Smooth muscle cell (in vitro differentiated cells): ENCODE results near the gene NELFCD. TPM values are rescaled to one million over a fixed set of nuclear protein-coding genes. Genes with fewer than 3 reads are reported as not detected.

Experiments
- DNase-seq: peaks from one replicate; lab custom pipeline; 2025; ENCODE audit not compliant: unreplicated experiment; lab: John Stamatoyannopoulos, UW
- H2AFZ ChIP-seq: fragments of 200-600 bp; sonication (generic); 2 replicates; pipeline ENCODE4 v1.6.0; 2016; ENCODE audit warnings: antibody characterized with exemption, low read depth, mild to moderate bottlenecking
- H3F3A ChIP-seq: fragments of 200-600 bp; sonication (generic); 2 replicates; pipeline ENCODE4 v1.6.0; 2017; ENCODE audit warnings: antibody characterized with exemption, low read depth
- H3K27ac ChIP-seq: fragments of 200-600 bp; sonication (generic); 2 replicates; pipeline ENCODE4 v1.5.1; 2016; ENCODE audit warnings: low read depth, mild to moderate bottlenecking
- H3K27me3 ChIP-seq: fragments of 200-600 bp; sonication (generic); 2 replicates; pipeline ENCODE4 v1.6.1; 2016; ENCODE audit warnings: low read depth, mild to moderate bottlenecking
- H3K36me3 ChIP-seq: fragments of 200-600 bp; sonication (generic); 2 replicates; pipeline ENCODE4 v1.5.1; 2016; ENCODE audit warnings: low read depth
- H3K4me1 ChIP-seq: fragments of 200-600 bp; sonication (generic); 2 replicates; pipeline ENCODE4 v1.5.1; 2016; ENCODE audit warnings: low read depth
- H3K4me2 ChIP-seq: fragments of 200-600 bp; sonication (generic); 2 replicates; pipeline ENCODE4 v1.6.0; 2016; ENCODE audit warnings: mild to moderate bottlenecking
- H3K4me3 ChIP-seq: fragments of 200-600 bp; sonication (generic); 2 replicates; pipeline ENCODE4 v1.5.1; 2016; ENCODE audit warnings: mild to moderate bottlenecking
- H3K79me2 ChIP-seq: fragments of 200-600 bp; sonication (generic); 2 replicates; pipeline ENCODE4 v1.6.0; 2016; ENCODE audit warnings: low read depth, mild to moderate bottlenecking
- H3K9ac ChIP-seq: fragments of 200-600 bp; sonication (generic); 2 replicates; pipeline ENCODE4 v1.6.0; 2016; ENCODE audit warnings: low read depth
- H3K9me3 ChIP-seq: fragments of 200-600 bp; sonication (generic); replicated peaks from 2 replicates; pipeline ENCODE4 v1.5.1; 2016; ENCODE audit warnings: low read depth
- H4K20me1 ChIP-seq: fragments of 200-600 bp; sonication (generic); 2 replicates; pipeline ENCODE4 v1.6.0; 2016; ENCODE audit warnings: low read depth
- WGBS: methylation state at CpG from one replicate; pipeline ENCODE4 v1.1.7; 2016; ENCODE audit warnings: low lambda C conversion rate; 5-methylcytosine and 5-hydroxymethylcytosine counted together
- polyA plus RNA-seq: library from polyadenylated mRNA; unstranded; fragments of >200 nt; fragmentation: Nextera tagmentation; extraction: Ambion mirVana; gene quantifications from 2 replicates; pipeline ENCODE4 v1.2.1, GENCODE V29; 2016
- total RNA-seq: library from RNA; depleted of rRNA; stranded (reverse); fragments of >200 nt; gene quantifications from 2 replicates; pipeline ENCODE4 v1.2.3, GENCODE V29; 2014
- TF ChIP-seq, protein P1 (sequence below): fragments of 200-600 bp; sonication (generic); IDR thresholded peaks from 2 replicates; pipeline ENCODE4 v1.5.1; 2017; ENCODE audit warnings: borderline replicate concordance, mild to moderate bottlenecking, antibody characterized with exemption; ENCODE audit not compliant: insufficient read depth, poor library complexity, severe bottlenecking

NELFCD gene
- total and polyA plus RNA-seq, 2 experiments from 2014 or later, result 25.4 to 40.3 TPM

DNA sequence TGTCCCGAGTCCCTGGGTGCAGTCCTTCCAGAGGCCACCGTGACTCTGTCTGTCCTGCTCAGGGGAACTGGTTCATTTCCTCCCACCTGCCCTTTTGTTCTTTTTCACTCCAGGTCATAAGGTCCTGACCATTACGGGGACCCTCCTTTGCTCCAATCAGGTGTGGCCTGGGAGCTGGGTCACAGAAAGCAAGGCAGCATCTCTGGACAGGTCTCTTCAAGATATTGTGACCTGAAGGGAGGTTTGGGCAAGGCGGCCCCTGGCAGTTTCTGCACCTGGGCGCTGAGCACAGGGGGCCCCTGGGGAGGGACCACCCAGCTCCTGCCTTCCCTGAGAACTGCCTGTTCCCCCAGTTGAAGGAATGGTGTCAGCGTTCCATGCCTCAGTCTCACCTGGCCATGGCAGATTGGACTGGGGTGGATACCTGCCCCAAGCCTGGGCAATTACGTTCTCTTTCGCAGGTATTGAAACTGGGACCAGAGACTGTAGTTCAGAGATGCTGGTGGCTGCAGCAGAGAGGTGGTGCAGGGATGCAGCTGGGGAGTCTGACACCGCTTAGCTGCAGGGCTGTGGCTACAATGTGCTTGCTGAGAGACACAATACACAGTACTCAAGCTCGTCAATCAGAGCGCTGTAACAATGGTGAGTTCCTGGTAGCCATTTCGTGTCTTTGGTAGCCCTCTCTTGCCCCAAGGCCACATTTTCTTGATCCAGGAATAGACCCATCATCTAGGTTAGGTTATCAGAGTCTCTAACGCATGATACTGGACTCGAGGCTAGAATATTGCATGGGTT, 15.6 kb upstream of the NELFCD start:
- TF ChIP-seq, protein P1, sequence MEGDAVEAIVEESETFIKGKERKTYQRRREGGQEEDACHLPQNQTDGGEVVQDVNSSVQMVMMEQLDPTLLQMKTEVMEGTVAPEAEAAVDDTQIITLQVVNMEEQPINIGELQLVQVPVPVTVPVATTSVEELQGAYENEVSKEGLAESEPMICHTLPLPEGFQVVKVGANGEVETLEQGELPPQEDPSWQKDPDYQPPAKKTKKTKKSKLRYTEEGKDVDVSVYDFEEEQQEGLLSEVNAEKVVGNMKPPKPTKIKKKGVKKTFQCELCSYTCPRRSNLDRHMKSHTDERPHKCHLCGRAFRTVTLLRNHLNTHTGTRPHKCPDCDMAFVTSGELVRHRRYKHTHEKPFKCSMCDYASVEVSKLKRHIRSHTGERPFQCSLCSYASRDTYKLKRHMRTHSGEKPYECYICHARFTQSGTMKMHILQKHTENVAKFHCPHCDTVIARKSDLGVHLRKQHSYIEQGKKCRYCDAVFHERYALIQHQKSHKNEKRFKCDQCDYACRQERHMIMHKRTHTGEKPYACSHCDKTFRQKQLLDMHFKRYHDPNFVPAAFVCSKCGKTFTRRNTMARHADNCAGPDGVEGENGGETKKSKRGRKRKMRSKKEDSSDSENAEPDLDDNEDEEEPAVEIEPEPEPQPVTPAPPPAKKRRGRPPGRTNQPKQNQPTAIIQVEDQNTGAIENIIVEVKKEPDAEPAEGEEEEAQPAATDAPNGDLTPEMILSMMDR, result no peak
- Histone ChIP-seq H3K4me3 (no peak overlapping the region), H2AFZ (no peak overlapping the region), H4K20me1 (no peaks in the 10 kb centered on the region), H3K27ac (no peak overlapping the region), H3K4me2 (no peak overlapping the region), H3K36me3 (no peaks in the 10 kb centered on the region), H3K9me3 (peaks cover 13% of the 10 kb centered on the region), H3K9ac (no peak overlapping the region), H3K27me3 (no peaks in the 10 kb centered on the region), H3F3A (no peaks in the 10 kb centered on the region), H3K4me1 (no peaks in the 10 kb centered on the region), H3K79me2 (no peaks in the 10 kb centered on the region)
- no peak for DNase-seq
- WGBS, result 74% methylated on average over 14 of the region's 14 CpGs

DNA sequence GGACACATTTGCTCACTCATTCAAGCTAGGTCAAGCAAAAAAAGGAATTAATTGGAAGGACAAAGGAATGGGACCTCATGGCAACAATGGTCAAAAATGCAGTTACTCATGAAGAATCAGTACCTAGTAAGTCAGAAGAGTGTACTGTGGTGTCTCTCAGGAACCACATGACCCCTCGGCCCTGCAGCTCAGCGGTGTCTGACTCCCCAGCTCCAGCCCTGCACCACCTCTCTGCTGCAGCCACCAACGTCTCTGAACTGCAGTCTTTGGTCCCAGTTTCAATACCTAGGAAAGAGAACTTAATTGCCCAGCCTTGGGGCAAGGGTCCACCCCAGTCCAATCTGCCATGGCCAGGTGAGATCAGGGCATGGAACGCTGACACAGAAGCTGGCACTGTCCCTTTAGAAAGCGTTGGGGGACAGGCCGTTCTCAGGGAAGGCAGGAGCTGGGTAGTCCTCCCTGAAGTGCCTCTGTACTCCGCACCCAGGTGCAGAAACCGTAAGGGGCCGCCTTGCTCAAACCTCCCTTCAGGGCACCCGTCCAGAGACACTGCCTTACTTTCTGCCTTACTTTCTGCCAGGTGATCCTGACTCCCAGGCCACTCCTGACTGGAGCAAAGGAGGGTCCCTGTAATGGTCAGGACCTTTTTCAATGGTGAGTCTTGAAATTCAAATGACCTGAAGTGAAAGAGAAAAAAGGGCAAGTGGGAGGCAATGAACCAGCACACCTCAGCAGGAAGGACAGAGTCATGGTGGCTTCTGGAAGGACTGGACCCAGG, 13.2 kb upstream of the NELFCD start:
- Histone ChIP-seq H3K4me2 (no peak overlapping the region), H3K27me3 (no peaks in the 10 kb centered on the region)

DNA sequence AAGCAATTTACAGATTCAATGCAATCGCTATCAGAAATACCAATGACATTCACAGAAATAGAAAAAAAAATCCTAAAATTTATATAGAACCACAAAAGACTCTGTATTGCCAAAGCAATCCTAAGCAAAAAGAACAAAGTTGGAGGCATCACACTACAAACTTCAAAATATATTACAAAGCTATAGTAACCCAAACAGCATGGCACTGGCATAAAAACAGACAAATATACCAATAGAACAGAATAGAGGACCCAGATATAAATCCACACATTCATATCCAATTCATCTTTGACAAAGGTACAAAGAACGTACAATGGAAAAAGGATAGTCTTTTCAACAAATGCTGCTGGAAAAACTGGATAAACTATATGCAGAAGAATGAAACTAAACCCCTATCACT, 11.6 kb upstream of the NELFCD start:
- no peaks in the 10 kb centered on the region for H3F3A ChIP-seq
- H4K20me1 ChIP-seq, result no peaks in the 10 kb centered on the region
- H3K4me1 ChIP-seq, result no peaks in the 10 kb centered on the region
- DNase-seq, result no peak
- no peak overlapping the region for H3K4me2 ChIP-seq
- H3K27me3 ChIP-seq, result no peaks in the 10 kb centered on the region
- H3K9ac ChIP-seq, result no peak overlapping the region
- 77% methylated on average over 2 of the region's 2 CpGs for WGBS
- H3K27ac ChIP-seq, result no peak overlapping the region
- H2AFZ ChIP-seq, result no peak overlapping the region
- peaks cover 7% of the 10 kb centered on the region for H3K9me3 ChIP-seq
- H3K36me3 ChIP-seq, result no peaks in the 10 kb centered on the region
- no peak overlapping the region for H3K4me3 ChIP-seq
- TF ChIP-seq, protein P1, result no peak
- no peaks in the 10 kb centered on the region for H3K79me2 ChIP-seq

More for the DNA sequence above, 13.2 kb upstream of the NELFCD start:
- H3F3A ChIP-seq, result no peaks in the 10 kb centered on the region
- H3K4me3 ChIP-seq, result no peak overlapping the region
- TF ChIP-seq, protein P1, result no peak
- WGBS, result 89% methylated on average over 10 of the region's 10 CpGs
- H3K27ac ChIP-seq, result no peak overlapping the region
- no peaks in the 10 kb centered on the region for H3K4me1 ChIP-seq
- H3K9me3 ChIP-seq, result peaks cover 13% of the 10 kb centered on the region
- no peaks in the 10 kb centered on the region for H4K20me1 ChIP-seq
- no peaks in the 10 kb centered on the region for H3K79me2 ChIP-seq
- no peak overlapping the region for H3K9ac ChIP-seq
- no peak overlapping the region for H2AFZ ChIP-seq
- no peak for DNase-seq
- no peaks in the 10 kb centered on the region for H3K36me3 ChIP-seq
